Ovary (tissue), 9 donors: Measurements from ENCODE around the gene LARP7. TPM values are rescaled to one million over a fixed set of nuclear protein-coding genes. Genes with fewer than 3 reads are reported as not detected.
"Not testable (repeated sequence)": the region's sequence is repeated elsewhere in the genome, so short reads cannot be mapped to it uniquely, and the experiment has no call there.

Experiments
- DNase-seq, 5 donors: peaks; one replicate each; pipeline ENCODE4 v3.0.0-alpha.2; 2019 to 2020
- H3K27ac ChIP-seq, 2 donors: fragments of 200-600 bp; one replicate each; pipeline versions ENCODE4 v1.5.1 to v1.8.0; 2019 to 2022
- H3K27me3 ChIP-seq: fragments of 200-600 bp; one replicate; pipeline ENCODE4 v1.8.0; 2022
- H3K36me3 ChIP-seq: fragments of 200-600 bp; sonication (generic); one replicate; pipeline ENCODE4 v1.5.1; 2019
- H3K4me1 ChIP-seq: one replicate; pipeline ENCODE4 v1.8.1; 2013; ENCODE audit warnings: mild to moderate bottlenecking, moderate library complexity; ENCODE audit not compliant: insufficient read depth
- H3K4me3 ChIP-seq: fragments of 200-600 bp; sonication (generic); one replicate; pipeline ENCODE4 v1.5.1; 2017
- H3K9me3 ChIP-seq, 2 donors: fragments of 200-600 bp in 1 of 2; sonication (generic) in 1 of 2; one replicate each; pipeline versions ENCODE4 v1.5.1 to v1.8.1; 2013 to 2019; ENCODE audit warnings: mild to moderate bottlenecking in 1 of 2, moderate library complexity in 1 of 2
- CTCF ChIP-seq, 3 donors: fragments of 450-650 bp in 2 of 3; fragments of 200-600 bp in 1 of 3; IDR thresholded peaks; one replicate each; pipeline versions ENCODE4 v1.5.1 to v1.8.0; 2016 to 2022; ENCODE audit warnings: antibody characterized with exemption in 3 of 3, mild to moderate bottlenecking in 1 of 3
- EP300 ChIP-seq: sonication (generic); formaldehyde crosslinking; IDR thresholded peaks from one replicate; pipeline ENCODE4 v1.6.1; 2017; ENCODE audit warnings: antibody characterized with exemption
- POLR2A ChIP-seq: fragments of 450-650 bp; IDR thresholded peaks from one replicate; pipeline ENCODE4 v1.6.1; 2017; ENCODE audit warnings: antibody characterized with exemption, mild to moderate bottlenecking, moderate library complexity
- WGBS, 3 donors: extraction: QIAGEN DNeasy Blood & Tissue Kit in 1 of 3; methylation state at CpG; one replicate each; pipeline versions ENCODE4 v1.1.5 to v1.1.7; 2013 to 2017; 5-methylcytosine and 5-hydroxymethylcytosine counted together
- intact Hi-C, 4 donors: fragments of 100-400 bp; cut with DNase I; formaldehyde crosslinking; loops; one replicate each; pipeline versions ENCODE4 v1.11.0 to v1.15.1; 2022 to 2023
- polyA plus RNA-seq, 2 donors: library from polyadenylated mRNA; stranded (reverse); fragments of 200-250 nt in 1 of 2; fragments of 350-450 nt in 1 of 2; fragmentation: Illumina TruSeq in 1 of 2; extraction: RNeasy Lipid Tissue Mini Kit (QIAGEN cat#74804) in 1 of 2; gene quantifications; one replicate each; pipeline ENCODE4 v1.2.3, GENCODE V29; 2013 to 2014
- total RNA-seq, 7 donors: library from RNA; depleted of rRNA in 2 of 7; stranded (reverse); fragments of >200 nt in 2 of 7; fragmentation: NEBNext Ultra II Directional in 3 of 7; extraction: Animal tissue kit (Norgen Biotek cat#: 25700) in 3 of 7; gene quantifications; one replicate each; pipeline versions ENCODE4 v1.1.0 to v1.2.4, GENCODE V29; 2016 to 2023
- donor health status: DM: no; HTN: no; CAD: no; lungs with moderate emphysema.
- donor health status: DM: no; HTN: no; CAD: no.
- donor health status: Bipolar disorder and iron deficiency.
- donor health status: DM: yes; HTN: yes; CAD: no.
- donor health status: DM: no; HTN: no; CAD: no.
- donor health status: DM: yes; HTN: yes; CAD: no.

Gene LARP7
- total and polyA plus RNA-seq, 9 donors = 25.0 to 47.1 (median 36.9) TPM

GRCh38 chr4:112593438-112594133, 43.4 kb upstream of the LARP7 start:
- DNase-seq = no peak
- no peaks in the 10 kb centered on the region for H3K9me3 ChIP-seq
- H3K27ac ChIP-seq = no peak overlapping the region
- no peak for TF ChIP-seq POLR2A
- no peak for TF ChIP-seq EP300
- TF ChIP-seq CTCF (IDR thresholded peaks at IDR 0.05) = no peak
- H3K4me3 ChIP-seq = no peak overlapping the region
- intact Hi-C loops = no loop called here
- no peaks in the 10 kb centered on the region for H3K4me1 ChIP-seq
- no peaks in the 10 kb centered on the region for H3K36me3 ChIP-seq
- no peaks in the 10 kb centered on the region for H3K27me3 ChIP-seq
- 86 to 100% (median 98%) methylated on average over 5 of the region's 5 CpGs for WGBS, 3 donors

GRCh38 chr4:112594993-112595392, 42.0 kb upstream of the LARP7 start:
- no peak for DNase-seq
- no peaks in the 10 kb centered on the region for H3K4me1 ChIP-seq
- H3K36me3 ChIP-seq = no peaks in the 10 kb centered on the region
- WGBS, 3 donors = 88 to 98% (median 95%) methylated on average over 1 of the region's 1 CpG
- no peaks in the 10 kb centered on the region for H3K9me3 ChIP-seq
- intact Hi-C loops = no loop called here
- H3K27ac ChIP-seq = no peak overlapping the region
- no peaks in the 10 kb centered on the region for H3K27me3 ChIP-seq
- TF ChIP-seq CTCF (IDR thresholded peaks at IDR 0.05) = no peak
- H3K4me3 ChIP-seq = no peak overlapping the region

GRCh38 chr4:112604589-112604988, 32.4 kb upstream of the LARP7 start:
- intact Hi-C loops = loop anchor here in 2 of 4 donors (10.0 kb wide), 2 partner anchors 390 to 500 kb away; no protein-coding TSS in a partner anchor
- H3K27me3 ChIP-seq = no peaks in the 10 kb centered on the region
- H3K36me3 ChIP-seq = no peaks in the 10 kb centered on the region
- no peak overlapping the region for H3K4me3 ChIP-seq
- H3K9me3 ChIP-seq = no peaks in the 10 kb centered on the region
- TF ChIP-seq EP300 (no peak), CTCF (IDR thresholded peaks at IDR 0.05) (peak in 2 of 3 donors; percentile 13 to 33), POLR2A (no peak)
- H3K4me1 ChIP-seq = no peaks in the 10 kb centered on the region
- H3K27ac ChIP-seq = no peak overlapping the region
- peak in 3 of 5 donors; percentile 16 to 48 (median 34) for DNase-seq

GRCh38 chr4:112612814-112613213, 24.1 kb upstream of the LARP7 start:
- H3K27ac ChIP-seq, H3K27me3 ChIP-seq, H3K4me1 ChIP-seq, H3K9me3 ChIP-seq, DNase-seq, intact Hi-C loops, H3K36me3 ChIP-seq, H3K4me3 ChIP-seq: not testable (repeated sequence)
- WGBS, 3 donors = 26 to 48% (median 30%) methylated on average over 2 of the region's 2 CpGs

GRCh38 chr4:112616984-112617383, 20.0 kb upstream of the LARP7 start:
- Histone ChIP-seq H3K4me3 (no peak overlapping the region), H3K27me3 (no peaks in the 10 kb centered on the region), H3K36me3 (no peaks in the 10 kb centered on the region), H3K27ac (no peak overlapping the region), H3K4me1 (no peaks in the 10 kb centered on the region), H3K9me3 (no peaks in the 10 kb centered on the region)
- 95 to 98% (median 97%) methylated on average over 2 of the region's 2 CpGs for WGBS, 3 donors
- no peak for DNase-seq
- intact Hi-C loops = no loop called here
- TF ChIP-seq CTCF (IDR thresholded peaks at IDR 0.05) (no peak), EP300 (no peak), POLR2A (no peak)
